Measurements from ENCODE around the gene SLCO4A1. TPM values are rescaled to one million over a fixed set of nuclear protein-coding genes. Genes with fewer than 3 reads are reported as not detected.

The SLCO4A1 gene
- total and polyA plus RNA-seq, 5 experiments from 2014 or later, result 0.93 to 1.4 (median 1.4) TPM; not detected in 2

DNA sequence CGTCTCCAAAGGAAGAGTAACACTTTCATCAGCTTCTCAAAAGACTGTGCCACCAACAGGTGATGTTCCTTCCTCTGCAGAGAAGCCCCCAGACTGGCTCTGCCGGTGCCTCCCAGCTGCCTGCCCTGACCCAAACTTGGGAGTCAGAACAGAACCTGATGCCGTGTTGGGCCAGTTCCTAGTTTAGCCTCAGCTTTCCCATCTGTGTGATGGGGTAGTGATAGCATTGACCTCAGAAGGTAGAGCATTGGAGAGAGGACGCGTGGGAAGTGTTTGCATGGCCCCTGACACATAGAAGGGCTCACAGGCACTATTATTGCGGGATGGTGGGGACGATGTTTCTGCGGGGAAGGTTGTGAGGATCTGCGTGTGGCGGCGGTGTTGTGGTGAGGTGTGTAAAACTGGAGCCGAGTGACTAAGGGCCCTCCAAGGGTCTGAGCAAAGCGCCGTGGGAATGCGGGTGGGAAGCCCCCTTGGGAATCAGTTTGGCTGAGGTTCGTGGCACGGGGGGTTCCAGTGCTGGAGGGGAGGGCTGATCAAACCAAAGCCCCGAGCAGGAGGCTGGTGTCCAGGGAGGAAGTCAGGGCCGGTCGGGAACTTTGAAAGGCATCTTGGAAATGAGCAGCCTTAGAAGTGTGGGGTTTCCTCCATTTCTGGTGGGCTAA, 68.0 kb downstream of the SLCO4A1 start:
- Mint-ChIP-seq H3K4me3 (peak overlapping the region in 1 of 10 donors; percentile 14), H3K36me3 (no peaks in the 10 kb centered on the region), H3K4me1 (peaks cover 8 to 21% (median 14%) of the 10 kb centered on the region in 4 donors), H3K27me3 (peaks cover 10 to 33% (median 15%) of the 10 kb centered on the region in 5 donors), H3K9me3 (no peaks in the 10 kb centered on the region), H3K27ac (no peak overlapping the region)
- DNase-seq, result no peak
- ATAC-seq, result no peak
- POLR2A ChIA-PET, result no interaction called here

- no peak overlapping the region for H3K4me3 Mint-ChIP-seq
- POLR2A ChIA-PET, result interaction anchor here (0.6 to 1.1 kb wide), 3 partner anchors 18 to 35 kb away, joined by 3 to 7 read pairs (median 5); no protein-coding TSS in a partner anchor
- peaks cover 10 to 29% (median 15%) of the 10 kb centered on the region in 5 donors for H3K27me3 Mint-ChIP-seq
- DNase-seq (no peak), ATAC-seq (peak in 1 of 2 donors; percentile 59)
- no peaks in the 10 kb centered on the region for H3K9me3 Mint-ChIP-seq
- H3K36me3 Mint-ChIP-seq, result no peaks in the 10 kb centered on the region
- H3K4me1 Mint-ChIP-seq, result peaks cover 9 to 26% (median 18%) of the 10 kb centered on the region in 4 donors
- no peak overlapping the region for H3K27ac Mint-ChIP-seq
Measured at GRCh38 chr20:62710886-62711702, 68.8 kb downstream of the SLCO4A1 start.

GRCh38 chr20:62711703-62712101, 69.4 kb downstream of the SLCO4A1 start:
- DNase-seq (no peak), ATAC-seq (no peak)
- H3K9me3 Mint-ChIP-seq, result no peaks in the 10 kb centered on the region
- H3K36me3 Mint-ChIP-seq, result no peaks in the 10 kb centered on the region
- peaks cover 14 to 32% (median 24%) of the 10 kb centered on the region in 4 donors for H3K4me1 Mint-ChIP-seq
- POLR2A ChIA-PET, result interaction anchor here (1.1 kb wide), 2 partner anchors 17 to 35 kb away, joined by 3 to 5 read pairs; no protein-coding TSS in a partner anchor
- no peak overlapping the region for H3K27ac Mint-ChIP-seq
- H3K27me3 Mint-ChIP-seq, result peaks cover 10 to 29% (median 15%) of the 10 kb centered on the region in 5 donors
- no peak overlapping the region for H3K4me3 Mint-ChIP-seq

DNA sequence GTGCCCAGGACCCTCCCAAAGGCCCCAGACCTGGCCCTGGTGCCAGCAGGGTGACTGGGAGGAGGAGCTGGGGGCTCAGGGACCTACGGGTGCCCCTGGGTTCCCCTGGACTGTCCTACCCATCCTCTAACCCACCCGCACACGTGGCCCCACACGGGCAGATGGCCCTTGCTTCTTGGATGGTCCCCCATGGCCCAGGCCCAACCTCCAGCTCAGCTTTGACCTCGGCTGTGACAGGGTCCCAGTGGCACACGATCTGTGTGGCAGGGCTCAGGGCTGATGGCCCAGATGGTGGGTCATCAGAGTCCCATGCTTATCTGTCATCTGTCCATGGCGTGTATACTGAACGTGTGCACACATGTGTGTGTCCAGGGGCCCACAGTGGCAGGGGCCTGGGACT, 70.3 kb downstream of the SLCO4A1 start:
- no peak overlapping the region for H3K27ac Mint-ChIP-seq
- ATAC-seq (no peak), DNase-seq (no peak)
- H3K9me3 Mint-ChIP-seq, result peaks cover 0 to 2% (median 0%) of the 10 kb centered on the region in 9 donors
- POLR2A ChIA-PET, result interaction anchor here (0.6 kb wide), 1 partner anchor 724 kb away, joined by 5 read pairs; no protein-coding TSS in a partner anchor
- no peak overlapping the region for H3K4me3 Mint-ChIP-seq
- peaks cover 7 to 24% (median 14%) of the 10 kb centered on the region in 5 donors for H3K27me3 Mint-ChIP-seq
- H3K36me3 Mint-ChIP-seq, result no peaks in the 10 kb centered on the region
- peaks cover 15 to 41% (median 23%) of the 10 kb centered on the region in 4 donors for H3K4me1 Mint-ChIP-seq

- ATAC-seq (no peak), DNase-seq (no peak)
- Mint-ChIP-seq H3K4me3 (peak overlapping the region in 1 of 10 donors; percentile 34), H3K9me3 (peaks cover 0 to 8% (median 0%) of the 10 kb centered on the region in 9 donors), H3K27ac (peak overlapping the region in 3 of 10 donors; percentile 8 to 66 (median 32)), H3K27me3 (peaks cover 5 to 17% (median 9%) of the 10 kb centered on the region in 5 donors), H3K4me1 (peaks cover 15 to 41% (median 20%) of the 10 kb centered on the region in 4 donors), H3K36me3 (no peaks in the 10 kb centered on the region)
- POLR2A ChIA-PET, result interaction anchor here (1.7 kb wide), 1 partner anchor 81 kb away, joined by 6 read pairs; no protein-coding TSS in a partner anchor
Measured at GRCh38 chr20:62714006-62714405, 71.7 kb downstream of the SLCO4A1 start.

GRCh38 chr20:62714799-62715198, 72.5 kb downstream of the SLCO4A1 start:
- Mint-ChIP-seq H3K27me3 (peaks cover 5 to 11% (median 9%) of the 10 kb centered on the region in 5 donors), H3K9me3 (peaks cover 0 to 14% (median 0%) of the 10 kb centered on the region in 9 donors), H3K4me1 (peaks cover 15 to 37% (median 20%) of the 10 kb centered on the region in 4 donors), H3K4me3 (peak overlapping the region in 5 of 10 donors; percentile 0 to 33 (median 11)), H3K36me3 (no peaks in the 10 kb centered on the region), H3K27ac (peak overlapping the region in 7 of 10 donors; percentile 15 to 91 (median 64))
- DNase-seq (no peak), ATAC-seq (no peak)
- POLR2A ChIA-PET, result interaction anchor here (1.0 to 1.7 kb wide), 2 partner anchors 21 to 80 kb away, joined by 3 to 6 read pairs; no protein-coding TSS in a partner anchor

DNA sequence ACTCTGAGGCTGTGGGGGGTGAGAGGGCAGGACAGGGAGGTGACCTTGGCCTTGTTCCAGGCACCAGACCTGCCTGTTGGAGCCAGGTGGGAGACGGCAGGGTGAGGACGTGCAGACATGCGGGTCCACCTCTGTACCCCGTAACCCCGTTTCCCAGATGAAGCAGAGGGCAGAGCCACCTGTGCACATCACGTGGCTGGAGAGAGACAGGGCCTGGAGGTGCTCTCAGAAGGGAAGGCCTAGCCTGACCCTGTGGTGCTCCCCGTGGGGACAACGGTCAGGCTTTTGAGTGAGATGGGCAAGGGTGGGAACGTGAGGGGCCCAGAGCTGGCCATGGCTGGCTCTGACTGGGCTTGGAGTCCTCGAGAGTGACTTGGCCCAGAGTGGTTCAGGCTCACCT, 72.9 kb downstream of the SLCO4A1 start:
- peak overlapping the region in 7 of 10 donors; percentile 15 to 91 (median 64) for H3K27ac Mint-ChIP-seq
- H3K4me3 Mint-ChIP-seq, result peak overlapping the region in 5 of 10 donors; percentile 0 to 36 (median 18)
- ATAC-seq (no peak), DNase-seq (no peak)
- no peaks in the 10 kb centered on the region for H3K36me3 Mint-ChIP-seq
- H3K27me3 Mint-ChIP-seq, result peaks cover 3 to 7% (median 5%) of the 10 kb centered on the region in 5 donors
- H3K4me1 Mint-ChIP-seq, result peaks cover 14 to 37% (median 18%) of the 10 kb centered on the region in 4 donors
- peaks cover 0 to 17% (median under 1%) of the 10 kb centered on the region in 9 donors for H3K9me3 Mint-ChIP-seq
- POLR2A ChIA-PET, result interaction anchor here (1.0 to 1.7 kb wide), 3 partner anchors 20 to 79 kb away, joined by 3 to 11 read pairs (median 6); no protein-coding TSS in a partner anchor

GRCh38 chr20:62716198-62716940, 74.1 kb downstream of the SLCO4A1 start:
- peak overlapping the region; percentile 38 to 85 (median 74) for H3K4me3 Mint-ChIP-seq
- DNase-seq (peak in 9 of 10 donors; percentile 27 to 73 (median 40)), ATAC-seq (peak; percentile 99)
- H3K4me1 Mint-ChIP-seq, result peaks cover 10 to 35% (median 16%) of the 10 kb centered on the region in 4 donors
- POLR2A ChIA-PET, result interaction anchor here (0.7 to 1.5 kb wide), 5 partner anchors 19 to 145 kb away, joined by 3 to 11 read pairs (median 3); partner anchors contain the start of gene TCFL5
- peaks cover 0 to 25% (median 5%) of the 10 kb centered on the region in 9 donors for H3K9me3 Mint-ChIP-seq
- peak overlapping the region; percentile 74 to 94 (median 89) for H3K27ac Mint-ChIP-seq
- H3K36me3 Mint-ChIP-seq, result peaks cover 0 to 1% (median under 1%) of the 10 kb centered on the region in 3 donors
- peaks cover 0 to 3% (median 0%) of the 10 kb centered on the region in 5 donors for H3K27me3 Mint-ChIP-seq

DNA sequence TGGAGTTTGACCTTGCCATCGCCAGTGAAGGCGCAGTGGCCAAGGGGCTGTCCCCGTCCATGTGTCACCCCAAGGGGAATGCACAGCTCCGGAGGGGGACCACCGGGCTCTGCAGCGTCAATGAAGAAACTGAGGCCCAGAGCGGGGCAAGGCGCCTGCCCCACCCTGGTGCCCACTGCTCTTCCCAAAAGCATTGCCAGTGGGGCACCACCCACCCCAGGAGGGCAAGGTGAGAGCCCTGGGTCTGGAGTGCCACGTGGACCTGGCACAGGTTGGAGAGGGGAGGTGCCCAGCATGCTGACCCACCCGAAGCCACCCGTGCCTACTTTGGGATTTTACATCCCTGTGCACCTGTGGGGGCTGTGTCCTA, 74.6 kb downstream of the SLCO4A1 start:
- peaks cover 0 to 30% (median 9%) of the 10 kb centered on the region in 9 donors for H3K9me3 Mint-ChIP-seq
- peak overlapping the region in 4 of 10 donors; percentile 84 to 91 (median 89) for H3K27ac Mint-ChIP-seq
- peaks cover 0 to 7% (median 6%) of the 10 kb centered on the region in 3 donors for H3K36me3 Mint-ChIP-seq
- ATAC-seq, result no peak
- peak overlapping the region in 1 of 10 donors; percentile 63 for H3K4me3 Mint-ChIP-seq
- peaks cover 0 to 2% (median 0%) of the 10 kb centered on the region in 5 donors for H3K27me3 Mint-ChIP-seq
- peaks cover 10 to 33% (median 17%) of the 10 kb centered on the region in 4 donors for H3K4me1 Mint-ChIP-seq
- POLR2A ChIA-PET, result interaction anchor here (0.7 to 1.5 kb wide), 4 partner anchors 24 to 145 kb away, joined by 3 to 11 read pairs (median 6); partner anchors contain the start of gene TCFL5
- DNase-seq, result no peak

DNA sequence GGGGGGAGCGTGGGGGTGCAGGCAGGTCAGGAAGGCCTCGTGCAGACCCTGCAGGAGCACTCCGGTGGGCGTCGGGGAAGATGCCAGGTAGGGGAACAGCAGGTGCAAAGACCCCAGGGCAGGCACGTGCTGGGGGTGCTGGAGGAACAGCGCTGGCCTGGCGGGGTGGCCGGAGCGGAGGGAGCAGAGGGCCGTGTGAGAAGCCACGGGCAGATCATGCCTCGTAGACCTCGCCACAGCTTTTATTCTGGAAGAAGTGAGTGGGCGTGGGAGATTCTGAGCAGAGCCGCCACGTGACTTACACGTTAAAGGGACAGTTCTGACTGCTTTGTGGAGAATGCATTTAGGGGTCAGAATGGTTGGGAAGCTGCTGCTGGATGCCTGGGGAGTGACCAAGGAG, 75.6 kb downstream of the SLCO4A1 start:
- DNase-seq, result no peak
- Mint-ChIP-seq H3K4me1 (peaks cover 10 to 33% (median 17%) of the 10 kb centered on the region in 4 donors), H3K27ac (peak overlapping the region in 3 of 10 donors; percentile 17 to 67 (median 50)), H3K27me3 (no peaks in the 10 kb centered on the region), H3K9me3 (peaks cover 0 to 39% (median 13%) of the 10 kb centered on the region in 9 donors), H3K4me3 (no peak overlapping the region), H3K36me3 (peaks cover 2 to 13% (median 6%) of the 10 kb centered on the region in 3 donors)
- no peak for ATAC-seq
- POLR2A ChIA-PET, result interaction anchor here (1.0 to 1.4 kb wide), 3 partner anchors 15 to 76 kb away, joined by 3 to 4 read pairs (median 3); no protein-coding TSS in a partner anchor

GRCh38 chr20:62718546-62718945, 76.2 kb downstream of the SLCO4A1 start:
- POLR2A ChIA-PET, result interaction anchor here (1.0 to 1.4 kb wide), 3 partner anchors 15 to 76 kb away, joined by 3 to 4 read pairs (median 3); no protein-coding TSS in a partner anchor
- H3K4me1 Mint-ChIP-seq, result peaks cover 10 to 31% (median 17%) of the 10 kb centered on the region in 4 donors
- peak overlapping the region in 1 of 10 donors; percentile 3 for H3K4me3 Mint-ChIP-seq
- no peak overlapping the region for H3K27ac Mint-ChIP-seq
- H3K9me3 Mint-ChIP-seq, result peaks cover 0 to 39% (median 13%) of the 10 kb centered on the region in 9 donors
- no peaks in the 10 kb centered on the region for H3K27me3 Mint-ChIP-seq
- H3K36me3 Mint-ChIP-seq, result peaks cover 2 to 13% (median 6%) of the 10 kb centered on the region in 3 donors
- ATAC-seq (no peak), DNase-seq (no peak)

All from naive thymus-derived CD8-positive, alpha-beta T cell (primary cell).